ENCODE results near the gene MXD4.

- TF ChIP-seq POLR2A (IDR thresholded peaks at IDR 0.05) = no peak
- TF ChIP-seq CTCF (IDR thresholded peaks at IDR 0.05 in 4 of 5, conservative IDR thresholded peaks at IDR 0.05 in 1 of 5) = no peak
Observed at GRCh38 chr4:2289955-2290333, 28.0 kb upstream of the MXD4 start.
